A549 (cell line): ENCODE data around the gene FSTL4. TPM values are rescaled to one million over a fixed set of nuclear protein-coding genes. Genes with fewer than 3 reads are reported as not detected.

ENCODE experiments used
- ATAC-seq, 2 experiments: fragments of 200-7000 bp in 1 of 2; fragments of >200 bp in 1 of 2; cut with Nextera tagmentation in 1 of 2; cut with Tn5 transposase in 1 of 2; 3 replicates each; pipeline versions ENCODE4 v1.8.0 to v1.9.1; 2018 to 2020; ENCODE audit warnings: mild to moderate bottlenecking in 1 of 2, moderate library complexity in 1 of 2
- CTCF ChIA-PET: fragments of 300-600 bp; sonication (Branson Sonifier 250); formaldehyde crosslinking; extraction: SDS; loops from one replicate; lab custom pipeline; 2021; ENCODE audit warnings: antibody characterized with exemption, inconsistent platforms; lab: Yijun Ruan, JAX
- POLR2A ChIA-PET: fragments of 350-600 bp; formaldehyde crosslinking; extraction: SDS; loops from one replicate; lab custom pipeline; 2021; ENCODE audit warnings: antibody characterized with exemption, inconsistent platforms; lab: Yijun Ruan, JAX
- DNase-seq, 2 experiments: peaks; one replicate each; pipeline versions ENCODE4 v3.0.0 to v3.0.0-alpha.2; 2011 to 2016; ENCODE audit warnings: low read depth in 1 of 2, low spot score in 1 of 2
- FAIRE-seq: peaks from 2 replicates; lab custom pipeline; 2011; peaks lifted over from hg19 to GRCh38; lab: Jason Lieb, UNC
- H3K27ac ChIP-seq, 2 experiments: fragments of >200 bp; sonication (Bioruptor Twin); formaldehyde crosslinking; 3 replicates each; pipeline ENCODE4 v1.5.1; 2016 to 2017
- H3K4me1 ChIP-seq: fragments of >200 bp; sonication (Bioruptor Twin); formaldehyde crosslinking; 3 replicates; pipeline ENCODE4 v1.6.1; 2016
- H3K4me2 ChIP-seq: fragments of >200 bp; sonication (Bioruptor Twin); formaldehyde crosslinking; 3 replicates; pipeline ENCODE4 v1.6.1; 2016
- H3K4me3 ChIP-seq: fragments of >200 bp; sonication (Bioruptor Twin); formaldehyde crosslinking; 3 replicates; pipeline ENCODE4 v1.5.1; 2016
- H3K9me3 ChIP-seq: fragments of >200 bp; sonication (Bioruptor Twin); formaldehyde crosslinking; 3 replicates; pipeline ENCODE4 v1.6.1; 2016
- BHLHE40 ChIP-seq: IDR thresholded peaks from 2 replicates; pipeline ENCODE4 v1.6.1; 2012; ENCODE audit warnings: low read depth, low read length, inconsistent platforms
- CBX2 ChIP-seq: fragments of 200-600 bp; sonication (generic); IDR thresholded peaks from 2 replicates; pipeline ENCODE4 v1.6.1; 2016; ENCODE audit warnings: low read depth, mild to moderate bottlenecking, borderline replicate concordance
- CEBPB ChIP-seq, 2 experiments: fragments of >200 bp in 1 of 2; sonication (Bioruptor Twin) in 1 of 2; formaldehyde crosslinking in 1 of 2; IDR thresholded peaks; 2 replicates each; pipeline ENCODE4 v1.6.1; 2012 to 2016
- EHF ChIP-seq: fragments of 250-450 bp; sonication (Bioruptor Pico); IDR thresholded peaks from 2 replicates; pipeline ENCODE4 v1.5.0; 2020; ENCODE audit warnings: mild to moderate bottlenecking
- ESRRA ChIP-seq: fragments of 150-350 bp; IDR thresholded peaks from 2 replicates; pipeline ENCODE4 v1.6.1; 2014; ENCODE audit warnings: mild to moderate bottlenecking, low read length, borderline replicate concordance
- FOSL2 ChIP-seq, 2 experiments: fragments of 450-650 bp in 1 of 2; fragments of >200 bp in 1 of 2; sonication (Bioruptor Twin) in 1 of 2; formaldehyde crosslinking; IDR thresholded peaks; 2 replicates each; pipeline versions ENCODE4 v1.5.0 to v1.6.1; 2016 to 2020; ENCODE audit warnings: mild to moderate bottlenecking in 1 of 2, moderate library complexity in 1 of 2
- HDAC2 ChIP-seq: fragments of 200-600 bp; sonication (generic); IDR thresholded peaks from 2 replicates; pipeline ENCODE4 v1.6.1; 2016
- HOXB5 ChIP-seq: fragments of 250-450 bp; sonication (Bioruptor Pico); IDR thresholded peaks from 2 replicates; pipeline ENCODE4 v1.5.0; 2020; ENCODE audit warnings: mild to moderate bottlenecking, moderate library complexity
- JUNB ChIP-seq: fragments of >200 bp; sonication (Bioruptor Twin); formaldehyde crosslinking; IDR thresholded peaks from 2 replicates; pipeline ENCODE4 v1.6.1; 2016
- MAFK ChIP-seq: fragments of 450-650 bp; IDR thresholded peaks from 2 replicates; pipeline ENCODE4 v1.6.1; 2014; ENCODE audit not compliant: partially characterized antibody
- MYC ChIP-seq: IDR thresholded peaks from 2 replicates; pipeline ENCODE4 v1.6.1; 2012; ENCODE audit warnings: mild to moderate bottlenecking, inconsistent platforms, low read length, improper control_type of control experiment, borderline replicate concordance
- NR3C1 ChIP-seq: fragments of >200 bp; sonication (Bioruptor Twin); formaldehyde crosslinking; IDR thresholded peaks from 3 replicates; pipeline ENCODE4 v1.6.1; 2017
- POLR2A ChIP-seq: IDR thresholded peaks from 2 replicates; pipeline ENCODE4 v1.6.1; 2012; ENCODE audit warnings: mild to moderate bottlenecking, low read length
- POLR2AphosphoS2 ChIP-seq: conservative IDR thresholded peaks from 2 replicates; pipeline ENCODE4 v1.6.1; 2012; ENCODE audit warnings: low read length, improper control_type of control experiment, inconsistent platforms
- RAD21 ChIP-seq, 2 experiments: fragments of >200 bp in 1 of 2; sonication (Bioruptor Twin) in 1 of 2; formaldehyde crosslinking in 1 of 2; IDR thresholded peaks in 1 of 2; conservative IDR thresholded peaks in 1 of 2; 2 replicates in 1 of 2; 3 replicates in 1 of 2; pipeline ENCODE4 v1.6.1; 2012 to 2018; ENCODE audit warnings: inconsistent platforms in 1 of 2
- RARB ChIP-seq: fragments of 250-450 bp; sonication (Bioruptor Pico); IDR thresholded peaks from 2 replicates; pipeline ENCODE4 v1.8.0; 2021; ENCODE audit warnings: mild to moderate bottlenecking, moderate library complexity
- SMC3 ChIP-seq: fragments of >200 bp; sonication (Bioruptor Twin); formaldehyde crosslinking; IDR thresholded peaks from 3 replicates; pipeline ENCODE4 v1.6.1; 2018; ENCODE audit warnings: inconsistent platforms
- ZC3H11A ChIP-seq: fragments of 450-650 bp; IDR thresholded peaks from 2 replicates; pipeline ENCODE4 v1.6.1; 2014; ENCODE audit warnings: antibody characterized with exemption, mild to moderate bottlenecking
- ZSCAN20 ChIP-seq: fragments of 250-450 bp; sonication (Bioruptor Pico); IDR thresholded peaks from 2 replicates; pipeline ENCODE4 v1.8.0; 2022; ENCODE audit warnings: mild to moderate bottlenecking, moderate library complexity
- WGBS: methylation state at CpG from one replicate; pipeline ENCODE4 v1.1.6; 2017; ENCODE audit errors: missing lambda C conversion rate; 5-methylcytosine and 5-hydroxymethylcytosine counted together
- polyA plus RNA-seq, 4 experiments: library from polyadenylated mRNA; depleted of rRNA in 3 of 4; stranded (reverse); fragments of >200 nt; fragmentation: RNase III in 1 of 4; extraction: RNeasy Plus Mini Kit Qiagen cat#74134 plus additional on column Dnase treatment in 1 of 4; gene quantifications; 2 replicates in 3 of 4; 3 replicates in 1 of 4; pipeline ENCODE4 v1.2.3, GENCODE V29; 2011 to 2017
- TF ChIP-seq, protein P1 (sequence below): fragments of 200-600 bp; sonication (generic); IDR thresholded peaks from 2 replicates; pipeline ENCODE4 v1.6.1; 2016; ENCODE audit warnings: antibody characterized with exemption, mild to moderate bottlenecking, moderate library complexity
- TF ChIP-seq, protein P2 (sequence below): fragments of >200 bp; sonication (Bioruptor Twin); formaldehyde crosslinking; IDR thresholded peaks from 2 replicates; pipeline ENCODE4 v1.6.1; 2016
- TF ChIP-seq, protein P3 (sequence below): fragments of >200 bp; sonication (Bioruptor Twin); formaldehyde crosslinking; IDR thresholded peaks from 3 replicates; pipeline ENCODE4 v1.6.1; 2016
- TF ChIP-seq, protein P4 (sequence below): IDR thresholded peaks from 2 replicates; pipeline ENCODE4 v1.6.1; 2012
- TF ChIP-seq, protein P5 (sequence below): IDR thresholded peaks from 2 replicates; pipeline ENCODE4 v1.6.1; 2012

Gene FSTL4
- polyA plus RNA-seq, 2 of the 4 experiments (the other 2 are of a cell fraction): 1.6 to 1.8 TPM

DNA sequence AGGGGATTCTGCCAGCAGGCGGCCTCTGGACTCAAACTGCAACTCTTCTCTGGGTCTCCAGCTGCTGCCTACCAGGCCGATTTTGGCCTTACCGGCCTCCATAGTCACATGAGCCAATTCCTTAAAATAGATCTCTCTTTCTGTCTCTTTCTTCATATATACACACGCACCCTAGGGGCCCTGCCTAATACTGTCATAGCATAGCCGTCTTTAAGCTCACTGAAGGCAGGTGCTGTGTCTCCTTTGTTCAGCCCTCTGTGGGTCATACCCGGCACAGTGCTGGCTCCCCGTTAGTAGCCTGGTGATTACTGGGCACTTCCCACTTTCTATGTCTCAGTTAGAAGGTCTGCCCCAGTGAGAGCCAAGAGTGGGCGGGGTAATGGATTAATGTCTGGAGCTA, 419.6 kb downstream of the FSTL4 start:
- Histone ChIP-seq H3K4me1 (no peaks in the 10 kb centered on the region), H3K4me2 (no peak overlapping the region), H3K4me3 (no peak overlapping the region), H3K27ac (no peak overlapping the region), H3K9me3 (no peaks in the 10 kb centered on the region)
- DNase-seq: no peak
- ChIA-PET CTCF (interaction anchor here (1.0 kb wide), 1 partner anchor 81 kb away, joined by 3 read pairs; no protein-coding TSS in a partner anchor), POLR2A (interaction anchor here (0.7 kb wide), 1 partner anchor 70 kb away, joined by 3 read pairs; no protein-coding TSS in a partner anchor)
- no peak for ATAC-seq
- FAIRE-seq: no peak
- WGBS: 74% methylated on average over 8 of the region's 8 CpGs
- TF ChIP-seq MAFK (no peak), POLR2AphosphoS2 (no peak), SMC3 (no peak), ZSCAN20 (no peak), ZC3H11A (no peak)

DNA sequence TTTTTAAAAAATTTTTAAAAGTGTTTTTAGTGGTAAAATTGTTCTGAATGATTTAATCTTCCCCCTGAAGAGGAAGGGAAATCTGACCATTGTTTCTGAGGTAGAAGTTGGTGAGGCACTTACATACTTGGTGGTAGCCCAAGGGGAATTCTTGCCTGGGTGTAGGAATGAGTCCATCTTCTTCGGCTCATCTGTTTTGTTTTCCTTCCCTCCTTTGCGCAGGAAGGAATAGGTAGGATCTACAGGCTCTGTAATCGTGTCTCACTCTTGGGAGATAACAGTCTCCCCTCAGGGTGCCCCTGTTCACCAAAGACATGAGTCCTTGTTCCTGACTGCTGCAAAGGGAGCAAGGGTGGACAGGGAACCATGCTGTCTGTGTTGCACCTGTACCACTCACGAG, 422.5 kb downstream of the FSTL4 start:
- ATAC-seq (no peak), FAIRE-seq (no peak), DNase-seq (no peak)
- POLR2A ChIA-PET: no interaction called here
- H3K9me3 ChIP-seq: no peaks in the 10 kb centered on the region
- CTCF ChIA-PET: no interaction called here
- no peaks in the 10 kb centered on the region for H3K4me1 ChIP-seq
- 75% methylated on average over 4 of the region's 4 CpGs for WGBS
- no peak overlapping the region for H3K4me3 ChIP-seq
- TF ChIP-seq MYC (no peak), NR3C1 (no peak), RARB (CRISPR knock-in tag) (no peak), CEBPB (IDR thresholded peaks at IDR 0.05) (no peak)
- TF ChIP-seq, protein P1, sequence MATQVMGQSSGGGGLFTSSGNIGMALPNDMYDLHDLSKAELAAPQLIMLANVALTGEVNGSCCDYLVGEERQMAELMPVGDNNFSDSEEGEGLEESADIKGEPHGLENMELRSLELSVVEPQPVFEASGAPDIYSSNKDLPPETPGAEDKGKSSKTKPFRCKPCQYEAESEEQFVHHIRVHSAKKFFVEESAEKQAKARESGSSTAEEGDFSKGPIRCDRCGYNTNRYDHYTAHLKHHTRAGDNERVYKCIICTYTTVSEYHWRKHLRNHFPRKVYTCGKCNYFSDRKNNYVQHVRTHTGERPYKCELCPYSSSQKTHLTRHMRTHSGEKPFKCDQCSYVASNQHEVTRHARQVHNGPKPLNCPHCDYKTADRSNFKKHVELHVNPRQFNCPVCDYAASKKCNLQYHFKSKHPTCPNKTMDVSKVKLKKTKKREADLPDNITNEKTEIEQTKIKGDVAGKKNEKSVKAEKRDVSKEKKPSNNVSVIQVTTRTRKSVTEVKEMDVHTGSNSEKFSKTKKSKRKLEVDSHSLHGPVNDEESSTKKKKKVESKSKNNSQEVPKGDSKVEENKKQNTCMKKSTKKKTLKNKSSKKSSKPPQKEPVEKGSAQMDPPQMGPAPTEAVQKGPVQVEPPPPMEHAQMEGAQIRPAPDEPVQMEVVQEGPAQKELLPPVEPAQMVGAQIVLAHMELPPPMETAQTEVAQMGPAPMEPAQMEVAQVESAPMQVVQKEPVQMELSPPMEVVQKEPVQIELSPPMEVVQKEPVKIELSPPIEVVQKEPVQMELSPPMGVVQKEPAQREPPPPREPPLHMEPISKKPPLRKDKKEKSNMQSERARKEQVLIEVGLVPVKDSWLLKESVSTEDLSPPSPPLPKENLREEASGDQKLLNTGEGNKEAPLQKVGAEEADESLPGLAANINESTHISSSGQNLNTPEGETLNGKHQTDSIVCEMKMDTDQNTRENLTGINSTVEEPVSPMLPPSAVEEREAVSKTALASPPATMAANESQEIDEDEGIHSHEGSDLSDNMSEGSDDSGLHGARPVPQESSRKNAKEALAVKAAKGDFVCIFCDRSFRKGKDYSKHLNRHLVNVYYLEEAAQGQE: no peak
- no peak overlapping the region for H3K27ac ChIP-seq
- H3K4me2 ChIP-seq: no peak overlapping the region

DNA sequence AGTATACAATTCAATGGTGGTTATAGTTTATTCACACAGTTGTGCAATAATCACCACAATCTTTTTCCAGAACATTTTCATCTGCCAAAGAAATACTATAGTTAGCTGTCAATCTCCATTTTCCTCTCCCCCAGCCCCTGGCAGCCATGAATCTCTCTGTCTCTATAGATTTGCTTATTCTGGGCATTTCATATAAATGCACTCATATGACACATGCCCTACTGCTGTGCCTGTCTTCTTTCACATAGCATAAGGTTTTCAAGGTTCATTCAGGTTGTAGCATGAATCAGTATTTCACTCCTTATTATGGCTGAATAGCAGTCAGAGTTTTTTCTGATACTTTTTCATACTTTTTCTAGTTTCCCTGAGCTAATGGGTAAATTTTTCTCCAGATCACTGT, 432.9 kb downstream of the FSTL4 start:
- Histone ChIP-seq H3K4me3 (no peak overlapping the region), H3K4me1 (no peaks in the 10 kb centered on the region), H3K27ac (no peak overlapping the region), H3K4me2 (no peak overlapping the region), H3K9me3 (no peaks in the 10 kb centered on the region)
- DNase-seq (no peak), ATAC-seq (no peak), FAIRE-seq (no peak)
- ChIA-PET CTCF (no interaction called here), POLR2A (no interaction called here)
- TF ChIP-seq ESRRA (no peak), HOXB5 (CRISPR knock-in tag) (no peak), HDAC2 (no peak), EHF (no peak), CEBPB (IDR thresholded peaks at IDR 0.05) (no peak), RARB (CRISPR knock-in tag) (no peak), FOSL2 (IDR thresholded peaks at IDR 0.05) (no peak), FOSL2 (CRISPR knock-in tag; IDR thresholded peaks at IDR 0.05) (no peak), SMC3 (no peak), POLR2A (no peak), RAD21 (conservative IDR thresholded peaks at IDR 0.05 in 1 of 2, IDR thresholded peaks at IDR 0.05 in 1 of 2) (no peak), JUNB (no peak), BHLHE40 (no peak), NR3C1 (no peak), CBX2 (no peak)
- TF ChIP-seq, protein P2, sequence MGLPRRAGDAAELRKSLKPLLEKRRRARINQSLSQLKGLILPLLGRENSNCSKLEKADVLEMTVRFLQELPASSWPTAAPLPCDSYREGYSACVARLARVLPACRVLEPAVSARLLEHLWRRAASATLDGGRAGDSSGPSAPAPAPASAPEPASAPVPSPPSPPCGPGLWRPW: no peak
- TF ChIP-seq, protein P3, sequence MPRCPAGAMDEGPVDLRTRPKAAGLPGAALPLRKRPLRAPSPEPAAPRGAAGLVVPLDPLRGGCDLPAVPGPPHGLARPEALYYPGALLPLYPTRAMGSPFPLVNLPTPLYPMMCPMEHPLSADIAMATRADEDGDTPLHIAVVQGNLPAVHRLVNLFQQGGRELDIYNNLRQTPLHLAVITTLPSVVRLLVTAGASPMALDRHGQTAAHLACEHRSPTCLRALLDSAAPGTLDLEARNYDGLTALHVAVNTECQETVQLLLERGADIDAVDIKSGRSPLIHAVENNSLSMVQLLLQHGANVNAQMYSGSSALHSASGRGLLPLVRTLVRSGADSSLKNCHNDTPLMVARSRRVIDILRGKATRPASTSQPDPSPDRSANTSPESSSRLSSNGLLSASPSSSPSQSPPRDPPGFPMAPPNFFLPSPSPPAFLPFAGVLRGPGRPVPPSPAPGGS: no peak
- TF ChIP-seq, protein P1: no peak
- TF ChIP-seq, protein P4, sequence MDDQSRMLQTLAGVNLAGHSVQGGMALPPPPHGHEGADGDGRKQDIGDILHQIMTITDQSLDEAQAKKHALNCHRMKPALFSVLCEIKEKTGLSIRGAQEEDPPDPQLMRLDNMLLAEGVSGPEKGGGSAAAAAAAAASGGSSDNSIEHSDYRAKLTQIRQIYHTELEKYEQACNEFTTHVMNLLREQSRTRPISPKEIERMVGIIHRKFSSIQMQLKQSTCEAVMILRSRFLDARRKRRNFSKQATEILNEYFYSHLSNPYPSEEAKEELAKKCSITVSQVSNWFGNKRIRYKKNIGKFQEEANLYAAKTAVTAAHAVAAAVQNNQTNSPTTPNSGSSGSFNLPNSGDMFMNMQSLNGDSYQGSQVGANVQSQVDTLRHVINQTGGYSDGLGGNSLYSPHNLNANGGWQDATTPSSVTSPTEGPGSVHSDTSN: no peak
- TF ChIP-seq, protein P5, sequence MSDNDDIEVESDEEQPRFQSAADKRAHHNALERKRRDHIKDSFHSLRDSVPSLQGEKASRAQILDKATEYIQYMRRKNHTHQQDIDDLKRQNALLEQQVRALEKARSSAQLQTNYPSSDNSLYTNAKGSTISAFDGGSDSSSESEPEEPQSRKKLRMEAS: no peak
